Measurements from ENCODE around the gene TIAM2.

GRCh38 chr6:155187994-155188706 is 193.0 kb downstream of the TIAM2 start:
- TF ChIP-seq CTCF (IDR thresholded peaks at IDR 0.05; ENCODE audit: insufficient read depth, low read length) (no peak), SPI1 (IDR thresholded peaks at IDR 0.05; ENCODE audit: borderline replicate concordance, low read depth) (no peak), POLR2AphosphoS5 (IDR thresholded peaks at IDR 0.05; ENCODE audit: low read depth) (no peak)
